Activated CD4-positive, CD25-positive, alpha-beta regulatory T cell treated with anti-CD3 and anti-CD28 coated beads, Interleukin-2, amount 50 U/mL, for 72 hours (primary cell): ENCODE measurements around the gene CUX1.
"Not testable (repeated sequence)": the region's sequence is repeated elsewhere in the genome, so short reads cannot be mapped to it uniquely, and the experiment has no call there.

Source experiments
- DNase-seq: peaks from one replicate; pipeline ENCODE4 v3.0.0; 2021

Gene CUX1

DNA sequence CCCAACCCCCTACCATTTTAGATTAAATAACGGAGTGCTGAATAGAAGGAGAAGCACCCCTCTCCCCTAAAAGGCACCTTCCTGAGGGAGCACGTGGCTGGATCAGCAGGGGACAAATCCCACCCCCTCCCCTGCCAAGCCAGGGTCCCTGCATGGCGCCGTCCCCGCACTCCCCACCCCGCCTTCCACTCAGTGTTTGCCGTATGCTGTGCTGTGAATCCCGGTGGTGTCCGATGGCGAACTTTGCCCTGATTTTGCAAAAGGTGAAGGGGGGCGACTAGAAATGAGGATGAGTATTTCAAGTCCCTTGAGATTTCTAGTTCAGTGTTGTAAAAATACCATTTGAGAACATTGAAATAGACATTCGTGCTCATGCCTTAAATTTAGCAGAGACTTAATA lies 385.8 kb downstream of the CUX1 start:
- DNase-seq: no peak

DNA sequence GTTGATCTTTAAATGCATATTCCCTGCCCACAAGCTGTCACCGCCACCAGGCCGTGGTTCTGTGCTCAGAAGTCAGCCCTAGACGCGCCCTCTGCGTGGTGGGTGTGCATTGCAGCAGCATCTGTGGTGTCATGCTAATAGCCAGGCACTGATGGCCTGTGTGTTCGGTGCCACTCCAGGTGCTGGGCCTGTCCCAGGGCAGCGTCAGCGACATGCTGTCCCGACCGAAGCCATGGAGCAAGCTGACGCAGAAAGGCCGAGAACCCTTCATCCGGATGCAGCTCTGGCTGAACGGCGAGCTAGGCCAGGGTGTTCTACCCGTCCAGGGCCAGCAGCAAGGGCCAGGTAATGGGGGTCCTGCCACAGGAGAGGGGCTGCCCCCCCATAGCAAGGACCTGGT lies 386.8 kb downstream of the CUX1 start:
- no peak for DNase-seq

DNA sequence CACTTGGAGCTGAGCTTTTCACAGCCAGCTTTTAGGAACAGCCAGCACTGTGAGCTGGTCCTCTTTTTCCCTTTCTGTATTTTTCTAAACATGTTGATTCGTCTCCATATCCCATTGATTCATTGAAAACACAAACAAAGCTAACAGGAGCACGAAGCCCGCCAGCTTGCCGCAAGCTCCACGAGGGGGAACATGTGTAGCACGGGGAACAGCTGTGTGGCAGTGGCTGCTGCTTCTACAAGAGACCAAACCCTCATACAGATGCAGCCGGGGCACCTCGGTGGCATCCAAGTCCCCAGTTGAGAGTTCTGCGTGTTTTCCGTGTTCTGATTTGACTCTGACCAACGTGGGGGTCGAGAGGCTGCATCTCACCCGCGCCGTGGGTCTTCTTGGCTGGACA lies 388.5 kb downstream of the CUX1 start:
- DNase-seq: no peak

DNA sequence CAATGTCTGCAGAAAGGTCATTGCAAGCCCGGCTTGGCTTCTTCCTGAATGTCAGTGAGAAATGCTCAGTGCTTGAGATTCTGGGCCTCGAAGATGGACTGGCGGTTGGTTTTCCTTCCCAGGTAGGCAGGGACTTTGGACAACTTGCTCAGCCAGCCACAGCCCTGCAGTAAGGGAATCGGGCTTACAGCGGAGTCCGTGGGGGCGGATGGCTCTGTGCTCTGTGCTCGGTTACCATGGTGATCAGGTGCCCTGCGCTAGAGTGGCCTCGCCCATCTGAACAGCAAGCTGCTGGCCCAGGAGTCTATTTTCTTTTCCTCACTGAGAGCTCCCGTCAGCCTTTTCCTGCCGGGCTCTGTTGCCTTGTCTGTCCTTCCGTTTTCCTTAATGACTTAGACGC lies 391.4 kb downstream of the CUX1 start:
- no peak for DNase-seq

DNA sequence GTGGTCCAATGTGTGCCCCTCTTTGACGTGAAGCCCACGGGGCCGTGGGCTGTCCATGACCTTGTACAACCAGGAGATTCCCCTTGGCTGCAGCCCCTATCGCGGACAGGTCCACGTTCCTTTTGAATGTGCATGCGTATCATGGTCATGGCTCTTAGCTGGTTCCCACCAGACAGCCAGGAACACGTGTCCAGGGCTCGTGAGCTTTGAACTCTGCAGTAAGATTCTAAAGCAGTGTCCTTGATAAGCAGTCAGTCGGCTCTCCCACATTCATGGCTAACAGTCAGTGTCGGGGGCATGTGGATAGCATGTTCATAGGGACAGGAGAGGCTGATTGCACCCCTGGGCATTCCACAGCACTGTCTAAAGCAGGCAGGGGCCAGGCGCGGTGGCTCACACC lies 393.4 kb downstream of the CUX1 start:
- no peak for DNase-seq

DNA sequence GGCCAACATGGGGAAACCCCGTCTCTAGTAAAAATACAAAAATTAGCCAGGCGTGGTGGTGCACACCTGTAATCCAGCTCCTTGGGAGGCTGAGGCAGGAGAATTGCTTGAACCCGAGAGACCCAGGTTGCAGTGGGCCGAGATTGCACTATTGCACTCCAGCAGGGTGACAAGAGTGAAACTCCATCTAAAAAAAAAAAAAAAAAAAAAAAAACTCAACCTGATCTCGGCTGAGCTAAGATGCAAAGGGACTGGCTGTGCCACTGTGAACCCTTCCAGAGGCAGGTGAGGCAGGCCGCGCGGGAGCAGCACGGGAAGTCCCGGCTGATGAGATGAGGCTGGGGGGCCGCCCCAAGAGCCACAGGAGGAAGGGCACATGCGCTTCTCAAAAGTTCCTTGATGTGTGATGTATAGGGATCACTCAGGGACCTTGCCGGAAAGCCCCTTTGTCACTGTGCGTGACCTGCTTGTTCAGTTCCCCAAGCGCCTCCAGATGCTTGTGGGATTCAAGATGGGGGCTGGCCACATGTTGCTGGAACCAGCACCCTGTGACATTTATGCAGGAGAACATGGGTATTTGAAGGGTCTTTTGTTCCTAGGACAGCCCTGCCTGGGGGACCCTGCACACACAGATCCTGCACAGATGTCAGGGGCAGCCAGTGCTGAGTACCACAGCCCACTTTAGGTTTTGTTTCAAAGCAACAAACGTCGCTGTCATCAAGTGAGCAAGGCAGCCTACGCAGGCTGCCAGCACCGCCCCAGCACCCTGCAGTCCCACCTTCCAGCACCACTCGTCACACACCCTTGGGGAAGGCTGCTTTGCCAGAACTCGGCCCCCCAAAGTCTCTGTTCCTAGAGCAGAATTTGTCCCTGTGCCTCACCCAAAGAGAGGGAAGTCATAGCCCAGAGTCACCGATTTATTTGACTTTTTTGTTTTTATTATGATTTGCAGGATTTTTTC lies 394.4 kb downstream of the CUX1 start:
- DNase-seq: no peak

DNA sequence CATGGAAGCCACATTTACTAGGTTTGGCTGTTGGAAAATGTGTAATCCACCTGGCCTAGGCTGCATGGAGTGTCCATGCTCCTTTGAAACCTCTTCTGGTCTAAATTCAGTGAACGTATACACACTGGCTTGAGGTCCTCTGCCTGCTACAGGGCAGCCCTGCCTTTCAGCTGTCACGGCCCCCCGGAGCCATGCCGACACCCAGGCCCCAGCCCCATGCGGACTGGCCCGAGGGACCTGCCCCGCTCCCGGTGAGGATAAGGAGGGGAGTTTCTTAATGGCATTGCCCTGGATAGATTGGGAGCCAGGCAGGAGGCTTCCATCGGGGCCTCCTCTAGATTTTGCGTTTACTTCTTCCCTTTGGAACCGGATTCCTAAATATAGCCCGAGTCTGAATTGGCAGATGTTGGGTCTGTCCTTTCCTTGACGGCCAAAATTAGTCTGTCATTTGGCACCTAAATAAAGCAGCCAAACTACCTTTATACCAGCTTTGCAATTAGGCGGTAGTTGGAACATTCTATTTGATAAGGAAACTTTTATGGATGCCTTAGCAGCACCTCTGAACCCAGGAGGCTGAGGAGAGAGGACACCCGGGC lies 397.1 kb downstream of the CUX1 start:
- no peak for DNase-seq

DNA sequence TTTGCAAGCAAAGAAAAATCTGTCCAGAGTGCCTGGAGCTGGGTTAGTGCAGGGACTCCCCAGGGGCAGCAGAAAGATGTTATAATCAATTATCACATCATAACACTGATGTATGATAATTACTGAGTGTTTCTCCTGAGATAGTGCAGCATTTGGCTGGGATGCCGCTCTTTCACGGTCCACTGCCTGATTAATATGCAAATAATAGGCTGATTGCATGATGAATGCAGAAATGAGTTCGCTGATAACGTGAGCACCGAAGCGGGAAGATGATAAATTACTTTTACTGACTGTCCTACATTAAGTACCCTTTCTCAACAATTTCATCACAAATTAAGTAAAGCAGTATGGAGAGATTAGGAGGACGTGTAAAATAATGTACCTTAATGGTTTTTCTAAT lies 397.8 kb downstream of the CUX1 start:
- DNase-seq: no peak

DNA sequence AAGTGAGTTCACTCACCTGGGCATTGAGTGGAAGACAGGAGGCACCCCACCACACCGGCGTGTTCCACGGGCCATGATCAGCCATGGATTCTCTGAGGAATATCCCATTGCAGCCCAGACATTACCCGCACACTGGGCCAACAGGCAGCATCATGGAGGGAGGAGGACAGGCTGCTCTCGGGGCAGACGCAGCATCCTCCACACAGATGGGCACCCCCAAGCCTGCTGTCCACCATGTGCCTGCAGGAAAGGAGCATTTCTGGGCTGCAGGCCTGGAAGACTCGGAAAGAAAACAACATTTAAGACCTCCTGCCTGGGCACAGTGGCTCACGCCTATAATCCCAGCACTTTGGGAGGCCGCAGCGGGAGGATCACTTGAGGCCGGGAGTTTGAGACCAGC lies 398.3 kb downstream of the CUX1 start:
- DNase-seq: no peak

DNA sequence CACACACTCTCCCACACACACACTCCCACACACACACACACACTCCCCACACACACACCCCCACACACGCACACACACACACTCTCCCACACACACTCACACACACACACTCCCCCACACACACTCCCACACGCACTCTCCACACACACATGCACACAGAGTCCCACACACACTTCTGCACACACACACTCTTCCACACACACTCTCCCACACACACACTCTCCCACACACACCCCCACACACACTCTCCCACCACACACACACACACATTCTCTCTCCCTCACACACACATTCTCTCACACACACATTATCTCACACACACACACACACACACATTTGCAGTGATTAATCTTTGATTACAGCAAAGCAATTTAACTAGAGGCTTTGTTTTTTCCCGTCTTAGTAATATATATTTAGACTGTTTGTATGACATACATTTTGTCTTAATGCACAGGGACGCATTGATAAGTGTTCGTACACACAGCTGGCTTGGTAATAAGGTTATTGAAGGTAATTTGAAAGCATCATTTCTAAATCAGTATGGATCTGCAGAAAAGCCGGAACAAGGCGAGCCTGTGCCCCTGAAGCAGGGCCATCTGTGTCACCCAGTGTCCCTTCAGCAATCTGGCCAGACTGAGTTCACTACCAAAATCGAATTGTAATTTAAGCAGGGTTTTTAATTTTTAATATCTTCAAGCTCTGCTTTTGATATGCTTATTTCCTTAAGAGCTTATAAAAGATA lies 399.3 kb downstream of the CUX1 start:
- no peak for DNase-seq

DNA sequence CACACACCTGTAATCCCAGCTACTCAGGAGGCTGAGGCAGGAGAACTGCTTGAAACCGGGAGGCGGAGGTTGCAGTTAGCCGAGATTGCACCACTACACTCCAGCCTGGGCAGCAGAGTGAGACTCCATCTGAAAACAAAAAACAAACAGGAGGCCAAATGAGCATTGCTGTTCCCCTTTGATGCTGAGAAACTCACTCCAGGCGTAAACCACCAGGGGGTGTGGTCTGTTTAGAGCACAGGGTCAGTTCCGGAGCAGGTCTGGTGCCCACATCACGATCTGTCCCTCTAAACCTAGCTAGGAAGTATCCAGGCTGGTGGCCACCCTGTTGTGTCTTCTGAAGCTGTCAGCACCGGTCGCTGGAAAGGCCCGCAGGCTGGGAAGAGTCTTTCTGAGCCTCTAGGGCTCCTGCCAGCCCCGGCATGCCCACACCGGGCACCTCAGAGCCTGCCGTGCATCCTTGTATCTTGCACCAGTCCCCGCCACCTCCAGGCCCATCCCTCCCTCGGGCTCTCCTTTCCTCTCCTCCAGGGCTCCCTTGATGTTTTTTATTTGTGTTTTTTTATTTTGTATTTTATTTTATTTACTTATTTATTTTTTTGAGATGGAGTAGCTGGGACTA lies 402.9 kb downstream of the CUX1 start:
- DNase-seq: no peak

DNA sequence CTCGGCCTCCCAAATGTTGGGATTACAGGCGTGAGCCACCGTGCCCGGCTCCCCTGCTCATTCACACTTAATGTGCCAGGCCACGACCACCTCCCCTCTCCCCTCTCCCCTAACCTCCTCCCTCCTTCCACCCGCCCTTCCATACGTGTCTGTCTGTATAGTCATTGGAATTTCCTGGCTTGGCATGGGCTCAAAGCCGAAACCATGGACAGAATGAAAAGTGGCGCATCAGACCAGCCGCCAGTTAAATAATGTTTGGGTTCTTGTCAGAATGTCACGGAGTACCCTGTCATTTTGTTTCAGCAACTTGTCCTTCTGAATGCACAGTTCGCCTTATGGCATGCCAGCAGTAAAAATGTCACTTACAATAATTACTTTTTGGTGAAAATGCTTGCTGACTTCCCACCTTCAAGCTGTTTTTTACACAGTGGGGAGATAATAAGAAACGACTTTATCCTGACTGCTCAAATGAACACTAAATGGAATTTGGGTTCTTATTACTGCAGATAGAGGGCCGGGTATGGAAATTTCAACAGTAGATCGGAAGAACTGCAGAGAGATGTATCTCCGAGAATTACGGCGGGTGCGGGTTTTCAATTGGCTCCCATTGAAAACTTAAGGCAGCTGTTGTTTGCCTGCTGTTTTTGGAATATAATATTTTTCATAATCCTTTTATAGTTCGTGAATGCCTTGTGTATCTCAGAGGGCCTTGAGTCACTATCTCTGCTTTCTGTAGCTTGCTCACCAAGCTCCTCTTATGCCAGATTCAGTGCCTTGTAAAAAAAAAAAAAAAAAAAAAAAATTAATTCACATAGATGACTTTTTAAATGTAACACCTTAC lies 403.8 kb downstream of the CUX1 start:
- no peak for DNase-seq

DNA sequence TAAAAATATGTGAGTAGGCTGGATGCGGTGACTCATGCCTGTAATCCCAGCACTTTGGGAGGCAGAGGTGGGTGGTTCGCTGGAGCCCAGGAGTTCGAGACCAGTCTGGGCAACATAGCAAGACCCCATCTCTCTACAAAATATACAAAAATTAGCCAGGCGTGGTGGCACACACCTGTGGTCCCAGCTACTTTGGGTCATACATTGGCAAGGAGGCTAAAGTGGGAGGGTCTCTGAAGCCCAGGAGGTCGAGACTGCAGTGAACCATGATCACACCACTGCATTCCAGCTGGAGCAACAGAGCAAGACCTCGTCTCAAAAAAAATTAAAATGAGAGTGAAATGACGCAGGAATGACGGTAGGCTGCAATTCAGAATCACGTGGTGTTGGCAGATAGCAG lies 404.5 kb downstream of the CUX1 start:
- no peak for DNase-seq

DNA sequence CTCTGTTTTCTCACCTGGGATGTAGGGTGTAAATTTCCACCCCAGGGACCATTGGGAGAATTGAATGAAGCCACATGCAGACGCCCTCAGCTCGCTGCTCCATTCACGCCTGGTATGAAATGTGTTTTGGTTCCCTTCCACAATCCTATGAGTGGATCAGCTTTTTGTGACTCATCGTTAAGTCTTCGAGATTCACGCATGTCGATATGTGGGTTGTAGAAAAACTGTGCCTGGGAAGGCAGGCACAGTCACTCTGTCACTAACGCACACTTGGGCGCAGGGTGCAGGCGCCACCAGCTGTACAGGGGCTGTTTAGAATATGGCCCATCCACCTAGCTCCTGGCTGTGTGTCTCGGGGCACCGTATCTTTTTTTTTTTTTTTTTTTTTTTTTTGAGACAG lies 405.0 kb downstream of the CUX1 start:
- no peak for DNase-seq

DNA sequence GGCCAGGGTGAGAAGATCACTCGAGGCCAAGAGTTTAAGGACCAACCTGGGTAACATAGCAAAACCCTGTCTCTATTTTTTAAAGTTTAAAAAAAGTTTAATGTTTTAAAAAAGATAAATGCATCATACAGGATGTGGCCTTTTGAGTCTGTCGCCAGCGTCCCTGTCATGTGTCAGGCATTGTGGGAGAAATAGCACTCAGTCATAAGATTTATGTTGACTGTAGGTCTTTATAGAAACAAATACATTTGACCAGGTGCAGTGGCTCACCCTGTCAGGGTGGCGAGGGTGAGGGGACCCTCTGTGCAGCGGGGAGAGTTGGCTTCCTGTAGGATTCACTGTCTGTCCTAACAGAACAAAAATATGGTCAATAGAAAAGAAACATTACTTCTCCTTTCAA lies 405.8 kb downstream of the CUX1 start:
- no peak for DNase-seq

DNA sequence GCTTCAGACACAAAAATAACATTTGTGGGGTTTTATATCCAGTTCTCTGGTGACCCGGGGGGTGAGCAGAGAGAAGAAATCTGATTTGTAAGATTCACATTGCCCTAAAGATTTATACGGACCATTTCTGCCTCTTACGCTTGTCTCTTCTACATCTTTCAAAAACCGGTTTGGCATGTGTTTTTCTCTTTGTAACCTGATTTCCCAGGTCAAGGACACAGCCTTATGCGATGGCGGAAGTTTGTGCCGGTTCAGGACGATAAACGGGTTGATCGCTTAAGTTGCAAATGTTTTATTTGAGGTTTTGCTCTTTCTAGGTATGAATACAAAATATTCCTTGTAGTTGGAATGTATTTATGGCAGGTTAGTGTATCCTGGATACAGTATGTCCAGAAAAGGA lies 407.6 kb downstream of the CUX1 start:
- DNase-seq: no peak

DNA sequence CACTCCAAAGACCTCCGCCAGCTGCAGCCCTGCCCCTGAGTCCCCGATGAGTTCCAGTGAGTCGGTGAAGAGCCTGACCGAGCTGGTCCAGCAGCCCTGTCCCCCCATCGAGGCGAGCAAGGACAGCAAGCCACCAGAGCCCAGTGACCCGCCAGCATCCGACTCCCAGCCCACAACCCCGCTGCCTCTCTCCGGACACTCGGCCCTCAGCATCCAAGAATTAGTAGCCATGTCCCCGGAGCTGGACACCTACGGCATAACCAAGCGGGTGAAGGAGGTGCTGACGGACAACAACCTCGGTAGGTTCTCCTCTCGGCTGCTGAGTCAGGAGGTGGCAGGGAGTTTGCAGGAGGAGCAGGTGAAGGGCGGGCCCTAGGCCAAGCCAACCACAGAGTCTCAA lies 409.9 kb downstream of the CUX1 start:
- DNase-seq: no peak

DNA sequence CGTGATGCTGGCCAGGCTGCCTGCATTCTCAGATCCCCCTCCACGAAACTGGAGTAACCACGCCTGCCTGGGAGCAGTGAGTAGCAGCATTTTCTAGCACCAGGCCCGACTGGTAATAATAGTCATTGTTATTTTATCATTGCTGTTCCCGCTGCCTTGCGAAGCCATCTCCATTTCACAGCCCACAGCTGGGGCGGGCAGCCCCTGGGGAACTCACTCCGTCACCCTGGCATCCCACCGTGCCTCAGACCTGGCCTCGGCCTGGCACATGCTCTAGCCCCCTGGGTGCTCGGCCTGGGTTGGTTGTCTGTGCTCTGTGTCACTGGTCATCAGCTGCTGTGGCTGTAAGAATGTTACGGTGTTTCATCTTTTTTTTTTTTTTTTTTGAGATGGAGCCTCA lies 411.5 kb downstream of the CUX1 start:
- DNase-seq: no peak

DNA sequence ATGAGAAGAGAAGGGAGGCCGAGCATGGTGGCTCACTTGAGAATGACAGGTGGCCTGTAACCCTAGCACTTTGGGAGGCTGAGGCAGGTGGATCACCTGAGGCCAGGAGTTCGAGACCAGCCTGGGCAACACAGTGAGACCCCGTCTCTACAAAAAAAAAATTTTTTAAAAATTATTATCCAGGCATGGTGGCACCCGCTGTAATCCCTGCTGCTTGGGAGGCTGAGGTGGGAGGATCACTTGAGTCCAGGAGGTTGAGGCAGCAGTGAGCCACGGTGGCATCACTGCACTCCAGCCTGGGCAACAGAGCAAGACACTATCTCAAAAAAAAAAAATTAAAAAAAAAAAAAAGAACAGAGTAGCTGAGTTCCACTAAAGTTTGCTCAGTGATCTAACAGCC lies 412.7 kb downstream of the CUX1 start:
- not testable (repeated sequence) for DNase-seq

DNA sequence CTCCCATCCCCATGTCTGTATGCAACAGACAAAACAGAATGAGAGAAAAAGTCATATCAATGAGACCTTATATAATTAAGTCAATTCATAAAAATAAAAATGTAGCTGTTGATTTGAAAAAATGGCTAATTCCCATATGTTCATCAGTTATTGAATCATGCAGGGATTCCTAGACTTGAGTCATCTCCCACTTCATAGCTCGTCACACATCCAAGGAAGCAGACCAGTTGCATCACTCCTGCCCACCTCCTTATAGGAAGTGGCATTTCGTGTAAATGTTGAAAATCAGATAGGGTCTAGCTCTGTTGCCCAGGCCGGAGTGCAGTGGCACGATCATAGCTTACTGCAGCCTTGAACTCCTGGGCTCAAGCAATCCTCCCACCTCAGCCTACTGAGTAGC lies 413.2 kb downstream of the CUX1 start:
- no peak for DNase-seq

DNA sequence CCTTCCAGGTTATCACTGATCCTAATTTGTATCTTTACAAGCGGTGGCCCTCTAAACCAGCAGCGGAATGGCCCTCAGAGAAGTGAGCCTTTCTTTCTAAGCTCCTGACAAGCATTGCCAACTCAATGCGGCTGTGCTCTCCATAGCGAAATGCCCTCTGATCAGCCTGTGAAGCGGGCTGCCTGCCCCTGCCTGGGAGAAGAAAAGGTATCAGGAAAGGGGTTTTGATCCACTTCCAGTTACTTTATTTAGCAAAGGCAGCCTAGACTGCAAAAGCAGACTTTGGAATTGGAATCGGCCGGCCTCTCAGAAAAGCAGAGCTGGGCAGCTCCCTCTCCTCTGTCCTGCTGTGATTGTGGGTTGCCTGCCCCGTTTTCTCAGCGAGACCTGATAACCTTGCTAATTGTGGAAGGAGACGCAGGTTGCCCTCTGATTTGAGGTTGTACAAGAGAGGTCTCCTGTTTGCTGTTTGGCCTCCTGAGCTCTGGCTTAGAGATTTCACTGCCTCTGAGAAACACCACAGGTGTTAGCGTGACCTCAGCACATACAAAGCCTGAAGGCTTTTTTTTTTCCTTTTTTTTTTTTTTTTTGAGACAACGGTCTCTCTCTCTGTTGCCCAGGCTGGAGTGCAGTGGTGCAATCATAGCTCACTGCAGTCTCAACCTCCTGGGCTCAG lies 415.3 kb downstream of the CUX1 start:
- DNase-seq: no peak

DNA sequence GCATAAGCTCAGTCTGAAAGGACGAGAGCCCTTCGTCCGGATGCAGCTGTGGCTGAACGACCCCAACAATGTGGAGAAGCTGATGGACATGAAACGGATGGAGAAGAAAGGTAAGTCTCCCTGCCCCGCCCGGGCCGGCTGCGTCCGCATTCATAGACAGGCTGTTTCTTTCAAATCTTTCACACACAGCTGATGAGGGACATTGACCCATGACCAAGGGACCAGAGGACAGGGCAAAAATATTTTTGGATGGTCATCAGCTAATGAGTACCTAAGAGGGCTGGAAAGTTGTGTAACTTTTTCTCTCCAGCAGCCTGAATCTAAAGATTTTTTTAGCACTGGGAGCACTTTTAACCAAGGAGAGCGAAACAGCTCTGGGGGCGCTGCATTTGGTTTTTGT lies 416.7 kb downstream of the CUX1 start:
- DNase-seq: no peak
